GM12873 (cell line): ENCODE measurements around the gene LINC01488.

ENCODE experiments used
- CTCF ChIP-seq: IDR thresholded peaks from 2 replicates; pipeline ENCODE4 v1.5.1; 2012; ENCODE audit warnings: low read depth, mild to moderate bottlenecking, moderate library complexity, low read length, control low read depth; ENCODE audit not compliant: insufficient read depth; ENCODE audit errors: missing control alignments

LINC01488 gene

GRCh38 chr11:69539416-69540117 is 58.1 kb downstream of the LINC01488 start:
- no peak for TF ChIP-seq CTCF

GRCh38 chr11:69540118-69541000 is 58.9 kb downstream of the LINC01488 start:
- TF ChIP-seq CTCF: no peak

- TF ChIP-seq CTCF: no peak
These were observed 59.5 kb downstream of the LINC01488 start for GRCh38 chr11:69541001-69541285.

GRCh38 chr11:69541501-69542313 is 60.2 kb downstream of the LINC01488 start:
- no peak for TF ChIP-seq CTCF

- no peak for TF ChIP-seq CTCF
These were observed 61.1 kb downstream of the LINC01488 start for GRCh38 chr11:69542314-69543168.
